ENCODE measurements around the gene HRH2. TPM values are rescaled to one million over a fixed set of nuclear protein-coding genes. Genes with fewer than 3 reads are reported as not detected.

HRH2 gene
- total RNA-seq, 4 donors from 2014 or later = 0.13 to 3.5 (median 1.3) TPM

GRCh38 chr5:175738126-175738525 lies 80.3 kb downstream of the HRH2 start:
- TF ChIP-seq CTCF (IDR thresholded peaks at IDR 0.05) (no peak), POLR2A (IDR thresholded peaks at IDR 0.05) (no peak)
- DNase-seq (ENCODE audit: low spot score in 2 of 2) = peak in 1 of 2 donors; percentile 80
- WGBS, 2 donors = 75 to 81% methylated on average over 4 of the region's 4 CpGs
- intact Hi-C loops (cut with DNase I; ENCODE audit: low total_unique reads) = no loop called here
- H3K4me3 ChIP-seq (ENCODE audit: low read depth, poor library complexity, severe bottlenecking) = no peak overlapping the region

- WGBS, 2 donors = 61 to 71% methylated on average over 14 of the region's 14 CpGs
- peak in 1 of 2 donors; percentile 46 for DNase-seq (ENCODE audit: low spot score in 2 of 2)
- TF ChIP-seq CTCF (IDR thresholded peaks at IDR 0.05) = no peak
- no peak for TF ChIP-seq POLR2A (IDR thresholded peaks at IDR 0.05)
- intact Hi-C loops (cut with DNase I; ENCODE audit: low total_unique reads) = no loop called here
- H3K4me3 ChIP-seq (ENCODE audit: low read depth, poor library complexity, severe bottlenecking) = no peak overlapping the region
Measured at GRCh38 chr5:175738602-175739133, 80.8 kb downstream of the HRH2 start.

GRCh38 chr5:175740014-175740413 lies 82.1 kb downstream of the HRH2 start:
- 81 to 88% methylated on average over 5 of the region's 5 CpGs for WGBS, 2 donors
- intact Hi-C loops (cut with DNase I; ENCODE audit: low total_unique reads) = no loop called here
- TF ChIP-seq POLR2A (IDR thresholded peaks at IDR 0.05) = no peak
- no peak for TF ChIP-seq CTCF (IDR thresholded peaks at IDR 0.05)
- H3K4me3 ChIP-seq (ENCODE audit: low read depth, poor library complexity, severe bottlenecking) = no peak overlapping the region
- DNase-seq (ENCODE audit: low spot score in 2 of 2) = no peak

- no peak overlapping the region for H3K4me3 ChIP-seq (ENCODE audit: low read depth, poor library complexity, severe bottlenecking)
- no peak for DNase-seq (ENCODE audit: low spot score in 2 of 2)
- intact Hi-C loops (cut with DNase I; ENCODE audit: low total_unique reads) = no loop called here
- TF ChIP-seq POLR2A (IDR thresholded peaks at IDR 0.05) = no peak
- TF ChIP-seq CTCF (IDR thresholded peaks at IDR 0.05) = no peak
- 52 to 64% methylated on average over 3 of the region's 3 CpGs for WGBS, 2 donors
Measured at GRCh38 chr5:175741556-175741955, 83.7 kb downstream of the HRH2 start.

- 74 to 77% methylated on average over 10 of the region's 10 CpGs for WGBS, 2 donors
- no peak for DNase-seq (ENCODE audit: low spot score in 2 of 2)
- TF ChIP-seq CTCF (IDR thresholded peaks at IDR 0.05) (no peak), POLR2A (IDR thresholded peaks at IDR 0.05) (no peak)
- intact Hi-C loops (cut with DNase I; ENCODE audit: low total_unique reads) = no loop called here
- H3K4me3 ChIP-seq (ENCODE audit: low read depth, poor library complexity, severe bottlenecking) = no peak overlapping the region
Measured at GRCh38 chr5:175742290-175742994, 84.6 kb downstream of the HRH2 start.

All from lower leg skin (tissue), 4 donors.